Type B pancreatic cell (in vitro differentiated cells): ENCODE measurements around the gene SLC9A9. TPM values are rescaled to one million over a fixed set of nuclear protein-coding genes. Genes with fewer than 3 reads are reported as not detected.

ENCODE experiments used
- DNase-seq: peaks from one replicate; pipeline ENCODE4 v3.0.0; 2021; ENCODE audit warnings: mixed read lengths; ENCODE audit not compliant: unreplicated experiment; ENCODE audit errors: extremely low spot score
- H3K27ac Mint-ChIP-seq: 2 replicates; pipeline ENCODE4 v1.8.0; 2021; ENCODE audit warnings: mild to moderate bottlenecking, mixed read lengths
- H3K27me3 Mint-ChIP-seq: 2 replicates; pipeline ENCODE4 v1.8.0; 2021; ENCODE audit warnings: mixed read lengths
- H3K36me3 Mint-ChIP-seq: 2 replicates; pipeline ENCODE4 v1.8.0; 2021; ENCODE audit warnings: mixed read lengths
- H3K4me1 Mint-ChIP-seq: one replicate; pipeline ENCODE4 v1.8.0; 2021; ENCODE audit warnings: mixed read lengths; ENCODE audit not compliant: unreplicated experiment
- H3K4me3 Mint-ChIP-seq: 2 replicates; pipeline ENCODE4 v1.8.0; 2021; ENCODE audit warnings: mild to moderate bottlenecking, mixed read lengths
- H3K9me3 Mint-ChIP-seq: 2 replicates; pipeline ENCODE4 v1.8.0; 2021; ENCODE audit warnings: mixed read lengths
- CTCF ChIP-seq: fragments of 200-600 bp; sonication (generic); conservative IDR thresholded peaks from 2 replicates; pipeline ENCODE4 v1.5.0; 2021; ENCODE audit warnings: antibody characterized with exemption, mild to moderate bottlenecking
- total RNA-seq: library from RNA; stranded (reverse); gene quantifications from 2 replicates; pipeline ENCODE4 v1.2.1, GENCODE V29; 2021; ENCODE audit warnings: low replicate concordance

The SLC9A9 gene
- total RNA-seq, 1 donor from 2014 or later = 2.7 TPM

- no peak for TF ChIP-seq CTCF
- Mint-ChIP-seq H3K27me3 (no peaks in the 10 kb centered on the region), H3K36me3 (no peaks in the 10 kb centered on the region), H3K27ac (no peak overlapping the region), H3K9me3 (no peaks in the 10 kb centered on the region), H3K4me3 (no peak overlapping the region), H3K4me1 (no peaks in the 10 kb centered on the region)
- no peak for DNase-seq
These were observed 569.5 kb downstream of the SLC9A9 start for GRCh38 chr3:143278721-143279120.

- Mint-ChIP-seq H3K27ac (no peak overlapping the region), H3K27me3 (no peaks in the 10 kb centered on the region), H3K4me1 (no peaks in the 10 kb centered on the region), H3K36me3 (no peaks in the 10 kb centered on the region), H3K4me3 (no peak overlapping the region), H3K9me3 (no peaks in the 10 kb centered on the region)
- TF ChIP-seq CTCF = no peak
- no peak for DNase-seq
These were observed 570.7 kb downstream of the SLC9A9 start for GRCh38 chr3:143277531-143277930.

DNA sequence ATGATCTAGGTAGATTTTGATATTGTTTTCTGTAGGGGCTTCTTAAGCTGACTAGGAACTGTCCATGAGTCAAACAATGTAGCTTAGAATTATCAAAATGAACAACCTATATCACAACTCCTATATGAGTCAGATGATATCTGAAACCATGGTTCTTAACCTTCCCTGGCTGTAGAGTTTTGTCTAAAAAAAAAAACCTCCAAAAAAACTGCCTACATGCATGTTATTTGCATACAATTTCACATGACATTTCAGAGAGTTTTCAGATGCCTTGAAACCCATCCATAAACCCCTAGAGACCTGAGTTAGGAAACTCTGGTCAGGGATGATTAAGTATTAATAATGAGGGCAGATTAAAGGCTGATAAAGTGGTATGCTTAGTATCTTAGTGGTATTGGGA, 571.7 kb downstream of the SLC9A9 start:
- TF ChIP-seq CTCF = no peak
- no peak overlapping the region for H3K4me3 Mint-ChIP-seq
- no peaks in the 10 kb centered on the region for H3K36me3 Mint-ChIP-seq
- H3K9me3 Mint-ChIP-seq = no peaks in the 10 kb centered on the region
- no peaks in the 10 kb centered on the region for H3K27me3 Mint-ChIP-seq
- no peaks in the 10 kb centered on the region for H3K4me1 Mint-ChIP-seq
- H3K27ac Mint-ChIP-seq = no peak overlapping the region
- DNase-seq = no peak

GRCh38 chr3:143273975-143274690, 574.1 kb downstream of the SLC9A9 start:
- DNase-seq = no peak
- Mint-ChIP-seq H3K9me3 (no peaks in the 10 kb centered on the region), H3K4me1 (no peaks in the 10 kb centered on the region), H3K36me3 (no peaks in the 10 kb centered on the region), H3K27ac (no peak overlapping the region), H3K4me3 (no peak overlapping the region), H3K27me3 (no peaks in the 10 kb centered on the region)
- TF ChIP-seq CTCF = no peak

- DNase-seq = no peak
- Mint-ChIP-seq H3K36me3 (no peaks in the 10 kb centered on the region), H3K27ac (no peak overlapping the region), H3K4me1 (no peaks in the 10 kb centered on the region), H3K4me3 (no peak overlapping the region), H3K9me3 (no peaks in the 10 kb centered on the region), H3K27me3 (no peaks in the 10 kb centered on the region)
- no peak for TF ChIP-seq CTCF
These were observed 577.1 kb downstream of the SLC9A9 start for GRCh38 chr3:143271136-143271535.
